Hepatocyte (in vitro differentiated cells): ENCODE data around the gene SYNGR3. TPM values are rescaled to one million over a fixed set of nuclear protein-coding genes. Genes with fewer than 3 reads are reported as not detected.
A peak's percentile ranks its signal among the peaks of the same experiment; 100 is the strongest.
"Not testable (repeated sequence)": the region's sequence is repeated elsewhere in the genome, so short reads cannot be mapped to it uniquely, and the experiment has no call there.

ENCODE experiments used
- DNase-seq: peaks from one replicate; pipeline ENCODE4 v3.0.0-alpha.2; 2016; ENCODE audit warnings: low spot score
- H2AFZ ChIP-seq: fragments of 200-600 bp; sonication (generic); 2 replicates; pipeline ENCODE4 v1.6.0; 2016; ENCODE audit warnings: antibody characterized with exemption, mild to moderate bottlenecking
- H3K27ac ChIP-seq: fragments of 200-600 bp; sonication (generic); 2 replicates; pipeline ENCODE4 v1.5.1; 2016; ENCODE audit warnings: mild to moderate bottlenecking
- H3K27me3 ChIP-seq: fragments of 200-600 bp; sonication (generic); 2 replicates; pipeline ENCODE4 v1.6.1; 2016
- H3K36me3 ChIP-seq: fragments of 200-600 bp; sonication (generic); replicated peaks from 2 replicates; pipeline ENCODE4 v1.5.1; 2016; ENCODE audit warnings: low read depth; ENCODE audit not compliant: insufficient read depth
- H3K4me1 ChIP-seq: fragments of 200-600 bp; sonication (generic); 2 replicates; pipeline ENCODE4 v1.5.1; 2016; ENCODE audit warnings: mild to moderate bottlenecking, moderate library complexity; ENCODE audit not compliant: insufficient read depth
- H3K4me2 ChIP-seq: fragments of 200-600 bp; sonication (generic); 2 replicates; pipeline ENCODE4 v1.6.0; 2016
- H3K4me3 ChIP-seq: fragments of 200-600 bp; sonication (generic); 2 replicates; pipeline ENCODE4 v1.5.1; 2016; ENCODE audit warnings: mild to moderate bottlenecking
- H3K79me2 ChIP-seq: fragments of 200-600 bp; sonication (generic); 2 replicates; pipeline ENCODE4 v1.6.0; 2017; ENCODE audit warnings: mild to moderate bottlenecking
- H3K9me2 ChIP-seq: fragments of 200-600 bp; sonication (generic); replicated peaks from 2 replicates; pipeline ENCODE4 v1.6.0; 2017; ENCODE audit warnings: mild to moderate bottlenecking; ENCODE audit not compliant: insufficient read depth
- H3K9me3 ChIP-seq: fragments of 200-600 bp; sonication (generic); 2 replicates; pipeline ENCODE4 v1.5.1; 2016; ENCODE audit warnings: low read depth, mild to moderate bottlenecking
- H4K20me1 ChIP-seq: fragments of 200-600 bp; sonication (generic); 2 replicates; pipeline ENCODE4 v1.6.0; 2016; ENCODE audit warnings: mild to moderate bottlenecking; ENCODE audit not compliant: insufficient read depth, poor library complexity, severe bottlenecking
- CTCF ChIP-seq: fragments of 200-600 bp; sonication (generic); IDR thresholded peaks from 2 replicates; pipeline ENCODE4 v1.5.1; 2016; ENCODE audit warnings: antibody characterized with exemption, mild to moderate bottlenecking; ENCODE audit not compliant: poor library complexity
- EZH2 ChIP-seq: fragments of 200-600 bp; sonication (generic); IDR thresholded peaks from 2 replicates; pipeline ENCODE4 v1.6.1; 2016; ENCODE audit warnings: antibody characterized with exemption, mild to moderate bottlenecking, borderline replicate concordance
- EZH2phosphoT487 ChIP-seq: fragments of 200-600 bp; sonication (generic); IDR thresholded peaks from one replicate; pipeline ENCODE4 v1.6.1; 2018; ENCODE audit warnings: antibody characterized with exemption, mild to moderate bottlenecking, low read depth, moderate library complexity; ENCODE audit not compliant: unreplicated experiment, severe bottlenecking
- WGBS: methylation state at CpG from one replicate; pipeline ENCODE4 v1.1.6; 2016; ENCODE audit warnings: low lambda C conversion rate; ENCODE audit errors: missing lambda C conversion rate; 5-methylcytosine and 5-hydroxymethylcytosine counted together
- polyA plus RNA-seq: library from polyadenylated mRNA; unstranded; fragments of >200 nt; fragmentation: Nextera tagmentation; extraction: Ambion mirVana; gene quantifications from 2 replicates; pipeline ENCODE4 v1.2.1, GENCODE V29; 2016
- total RNA-seq: library from RNA; depleted of rRNA; stranded (reverse); fragments of >200 nt; gene quantifications from 2 replicates; pipeline ENCODE4 v1.2.3, GENCODE V29; 2014

Gene SYNGR3
- total and polyA plus RNA-seq, 2 experiments from 2014 or later: 2.2 to 2.5 TPM

DNA sequence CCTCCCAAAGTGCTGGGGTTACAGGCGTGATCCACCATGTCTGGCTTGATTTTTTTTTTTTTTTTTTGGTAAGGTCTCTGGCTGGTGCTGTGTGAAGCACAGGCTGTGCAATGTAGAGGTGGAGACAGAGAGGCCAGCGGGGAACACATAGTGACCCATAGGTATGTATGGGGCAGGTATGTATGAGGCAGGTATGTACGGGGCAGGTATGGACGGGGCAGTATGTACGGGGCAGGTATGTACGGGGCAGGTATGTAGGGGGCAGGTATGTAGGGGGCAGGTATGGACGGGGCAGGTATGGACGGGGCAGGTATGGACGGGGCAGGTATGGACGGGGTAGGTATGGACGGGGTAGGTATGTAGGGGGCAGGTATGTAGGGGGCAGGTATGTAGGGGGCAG lies 40.3 kb upstream of the SYNGR3 start:
- Histone ChIP-seq H4K20me1 (no peaks in the 10 kb centered on the region), H2AFZ (no peak overlapping the region), H3K36me3 (no peaks in the 10 kb centered on the region), H3K27ac (no peak overlapping the region), H3K9me3 (no peaks in the 10 kb centered on the region), H3K4me1 (no peaks in the 10 kb centered on the region), H3K4me3 (no peak overlapping the region), H3K79me2 (no peaks in the 10 kb centered on the region), H3K4me2 (no peak overlapping the region), H3K27me3 (no peaks in the 10 kb centered on the region), H3K9me2 (no peaks in the 10 kb centered on the region)
- TF ChIP-seq CTCF (no peak), EZH2phosphoT487 (no peak), EZH2 (no peak)
- 89% methylated on average over 6 of the region's 11 CpGs for WGBS
- no peak for DNase-seq

DNA sequence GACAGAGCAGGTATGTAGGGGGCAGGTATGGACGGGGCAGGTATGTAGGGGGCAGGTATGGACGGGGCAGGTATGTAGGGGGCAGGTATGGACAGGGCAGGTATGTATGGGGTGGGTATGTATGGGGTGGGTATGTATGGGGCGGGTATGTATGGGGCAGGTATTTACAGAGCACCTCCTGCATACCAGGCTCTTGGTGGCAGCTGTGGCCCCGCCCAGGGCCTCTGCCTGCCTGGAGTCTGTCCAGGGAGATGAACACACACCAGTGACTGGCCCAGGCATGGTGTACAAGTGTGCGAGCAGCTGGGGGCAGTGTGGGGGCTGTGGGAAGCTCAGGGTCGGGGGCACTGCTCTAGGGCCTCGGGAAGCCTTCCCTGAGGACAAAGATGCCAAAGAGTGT lies 39.7 kb upstream of the SYNGR3 start:
- Histone ChIP-seq H3K4me2 (no peak overlapping the region), H2AFZ (no peak overlapping the region)

DNA sequence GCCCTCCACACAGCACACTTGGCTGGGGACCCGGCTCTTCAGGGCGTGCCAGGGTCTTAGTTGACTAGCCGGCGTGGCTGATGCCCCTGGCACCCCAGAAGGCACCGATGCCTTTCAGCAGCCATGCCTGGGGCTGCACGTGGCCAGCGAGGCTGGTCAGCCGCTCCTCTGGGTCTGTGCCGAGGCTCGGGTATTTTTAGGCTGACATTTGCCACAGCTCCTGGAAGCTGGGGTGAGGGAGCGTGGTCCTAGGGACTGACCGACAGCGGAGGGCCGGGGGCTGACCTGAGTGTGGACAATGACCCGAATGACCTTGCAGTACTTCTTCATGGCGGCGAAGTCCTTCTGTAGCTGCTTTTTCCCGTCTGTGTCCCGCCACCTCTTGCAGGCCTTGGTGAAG lies 39.2 kb upstream of the SYNGR3 start:
- Histone ChIP-seq H4K20me1 (no peaks in the 10 kb centered on the region), H2AFZ (no peak overlapping the region), H3K27me3 (no peaks in the 10 kb centered on the region), H3K4me2 (no peak overlapping the region), H3K9me2 (no peaks in the 10 kb centered on the region), H3K9me3 (no peaks in the 10 kb centered on the region), H3K4me1 (no peaks in the 10 kb centered on the region), H3K79me2 (no peaks in the 10 kb centered on the region), H3K27ac (no peak overlapping the region), H3K4me3 (no peak overlapping the region), H3K36me3 (no peaks in the 10 kb centered on the region)
- no peak for DNase-seq
- WGBS: 95% methylated on average over 19 of the region's 19 CpGs
- TF ChIP-seq CTCF (no peak), EZH2phosphoT487 (no peak), EZH2 (no peak)

More for the DNA sequence above, 39.7 kb upstream of the SYNGR3 start:
- TF ChIP-seq CTCF: no peak
- TF ChIP-seq EZH2phosphoT487: no peak
- TF ChIP-seq EZH2: no peak
- DNase-seq: no peak
- Histone ChIP-seq H3K36me3 (no peaks in the 10 kb centered on the region), H3K79me2 (no peaks in the 10 kb centered on the region), H3K27ac (no peak overlapping the region), H3K4me1 (no peaks in the 10 kb centered on the region), H3K9me3 (no peaks in the 10 kb centered on the region), H3K9me2 (no peaks in the 10 kb centered on the region), H3K27me3 (no peaks in the 10 kb centered on the region), H3K4me3 (no peak overlapping the region), H4K20me1 (no peaks in the 10 kb centered on the region)
- WGBS: 92% methylated on average over 4 of the region's 7 CpGs

DNA sequence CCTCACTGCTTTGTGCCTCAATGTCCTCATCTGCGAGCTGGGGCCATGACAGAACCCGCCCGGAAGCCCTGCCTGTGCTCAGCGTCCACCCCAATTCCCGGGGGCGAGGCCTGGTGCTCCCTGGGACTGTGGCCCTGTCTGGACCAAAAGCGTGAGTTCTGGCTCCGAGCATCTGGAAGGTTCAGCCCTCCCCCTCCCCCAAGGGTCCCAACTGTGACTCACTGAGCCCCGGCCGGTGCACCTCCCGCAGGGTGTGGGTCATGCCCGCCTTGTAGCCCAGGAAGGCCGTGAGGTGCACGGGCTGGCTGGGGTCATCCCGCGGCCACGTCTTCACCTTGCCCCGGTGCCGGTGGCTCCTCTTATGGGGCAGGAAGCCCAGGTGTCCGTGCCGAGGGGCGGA lies 36.0 kb upstream of the SYNGR3 start:
- peak; percentile 3 for DNase-seq
- H2AFZ ChIP-seq: no peak overlapping the region
- H3K4me1 ChIP-seq: no peaks in the 10 kb centered on the region
- no peaks in the 10 kb centered on the region for H3K9me3 ChIP-seq
- H3K9me2 ChIP-seq: no peaks in the 10 kb centered on the region
- no peaks in the 10 kb centered on the region for H3K36me3 ChIP-seq
- H3K4me3 ChIP-seq: no peak overlapping the region
- no peaks in the 10 kb centered on the region for H3K27me3 ChIP-seq
- TF ChIP-seq CTCF (no peak), EZH2phosphoT487 (no peak), EZH2 (no peak)
- H3K4me2 ChIP-seq: no peak overlapping the region
- no peaks in the 10 kb centered on the region for H4K20me1 ChIP-seq
- H3K79me2 ChIP-seq: no peaks in the 10 kb centered on the region
- H3K27ac ChIP-seq: no peak overlapping the region
- 97% methylated on average over 22 of the region's 22 CpGs for WGBS

DNA sequence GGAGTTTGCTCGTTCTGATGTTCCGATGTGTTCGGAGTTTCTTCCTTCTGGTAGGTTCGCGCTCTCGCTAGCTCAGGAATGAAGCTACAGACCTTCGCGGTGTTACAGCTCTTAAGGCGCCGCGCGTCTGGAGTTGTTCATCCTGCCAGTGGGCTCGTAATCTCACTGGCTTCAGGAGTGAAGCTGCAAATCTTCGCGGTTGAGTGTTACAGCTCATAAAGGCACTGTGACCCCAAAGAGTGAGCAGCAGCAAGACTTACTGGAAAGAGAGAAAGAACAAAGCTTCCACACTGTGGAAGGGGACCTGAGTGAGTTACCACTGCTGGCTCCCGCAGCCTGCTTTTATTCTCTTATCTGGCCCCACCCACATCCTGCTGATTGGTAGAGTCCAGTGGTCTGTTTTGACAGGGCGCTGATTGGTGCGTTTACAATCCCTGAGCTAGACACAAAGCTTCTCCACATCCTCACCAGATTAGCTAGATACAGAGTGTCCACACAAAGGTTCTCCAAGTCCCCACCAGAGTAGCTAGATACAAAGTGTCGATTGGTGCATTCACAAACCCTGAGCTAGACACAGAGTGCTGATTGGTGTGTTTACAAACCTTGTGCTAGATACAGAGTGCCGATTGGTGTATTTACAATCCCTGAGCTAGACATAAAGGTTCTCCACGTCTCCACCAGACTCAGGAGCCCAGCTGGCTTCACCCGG lies 32.2 kb upstream of the SYNGR3 start:
- H3K36me3 ChIP-seq, H3K9me2 ChIP-seq, H2AFZ ChIP-seq, DNase-seq, H3K4me2 ChIP-seq, H3K4me3 ChIP-seq, H3K9me3 ChIP-seq, H3K27ac ChIP-seq, H3K27me3 ChIP-seq, H3K4me1 ChIP-seq: not testable (repeated sequence)
- WGBS: 95% methylated on average over 21 of the region's 22 CpGs
- Histone ChIP-seq H4K20me1 (peaks cover 12% of the 10 kb centered on the region), H3K79me2 (peaks cover 14% of the 10 kb centered on the region)
